Measurements from ENCODE around the gene VPS11. TPM values are rescaled to one million over a fixed set of nuclear protein-coding genes. Genes with fewer than 3 reads are reported as not detected.

VPS11 gene
- total RNA-seq, 1 experiment from 2014 or later = 18.6 TPM

GRCh38 chr11:119120639-119121007, 53.0 kb downstream of the VPS11 start:
- no peak for DNase-seq
- Histone ChIP-seq H3K4ac (ENCODE audit: low read depth, low read length) (no peak overlapping the region), H3K23me2 (ENCODE audit: insufficient read length, low read depth, low read length, poor library complexity, severe bottlenecking) (peaks cover 9% of the 10 kb centered on the region), H3K18ac (ENCODE audit: insufficient read length, low read depth, low read length) (no peak overlapping the region), H3K4me1 (ENCODE audit: insufficient read depth, low read length) (peaks cover 4% of the 10 kb centered on the region; the same call in 1 of the 2 replicates), H3K27ac (ENCODE audit: insufficient read length, low read depth, low read length) (no peak overlapping the region), H2BK120ac (ENCODE audit: low read depth, low read length, poor library complexity, severe bottlenecking) (no peak overlapping the region), H2BK5ac (ENCODE audit: insufficient read length, low read length) (no peak overlapping the region), H3K27me3 (ENCODE audit: insufficient read depth, low read length) (no peaks in the 10 kb centered on the region), H3K79me2 (ENCODE audit: insufficient read depth, low read length) (peaks cover 8% of the 10 kb centered on the region), H3K23ac (ENCODE audit: insufficient read length, low read depth, low read length) (no peak overlapping the region), H3T11ph (ENCODE audit: low read length) (no peak overlapping the region), H3K14ac (ENCODE audit: insufficient read depth, low read length) (no peak overlapping the region), H2AFZ (ENCODE audit: low read length) (no peak overlapping the region), H3K56ac (ENCODE audit: insufficient read length, low read depth, low read length) (no peak overlapping the region), H3K9ac (ENCODE audit: extremely low read depth, insufficient read length, low read length) (peak overlapping the region; percentile 61), H4K20me1 (ENCODE audit: control insufficient read depth, insufficient read depth, insufficient read length) (no peaks in the 10 kb centered on the region), H2BK20ac (ENCODE audit: low read depth, low read length, poor library complexity, severe bottlenecking) (no peak overlapping the region), H2AK5ac (ENCODE audit: insufficient read length, low read length) (no peak overlapping the region), H2BK15ac (ENCODE audit: low read depth, low read length) (no peak overlapping the region), H4K5ac (ENCODE audit: insufficient read length, low read depth, low read length) (no peak overlapping the region), H4K91ac (ENCODE audit: insufficient read length, low read depth, low read length) (no peak overlapping the region), H3K4me2 (ENCODE audit: insufficient read depth, insufficient read length, low read length) (peak overlapping the region; percentile 72), H2BK12ac (ENCODE audit: insufficient read length, low read depth, low read length) (no peak overlapping the region), H4K8ac (replicated peaks; ENCODE audit: insufficient read length, low read depth, low read length) (no peak overlapping the region), H3K79me1 (ENCODE audit: insufficient read depth, low read depth, low read length, poor library complexity, severe bottlenecking) (peaks cover 6% of the 10 kb centered on the region), H3K9me3 (ENCODE audit: control insufficient read depth, low read depth, low read length) (no peaks in the 10 kb centered on the region)
- peak overlapping the region; percentile 44 to 95 (median 52); a peak in 6 of 7 replicates for H3K27ac Mint-ChIP-seq
- peaks cover 20 to 23% of the 10 kb centered on the region in 2 experiments for H3K4me1 Mint-ChIP-seq
- no CpG with 5 or more reads among the region's 5 CpGs for WGBS (ENCODE audit: extremely low coverage, insufficient read length, low lambda C conversion rate)
- peaks cover 0 to 18% (median 17%) of the 10 kb centered on the region in 3 experiments; a peak in 6 of 7 replicates for H3K36me3 Mint-ChIP-seq (ENCODE audit: insufficient read depth in 1 of 3, low read depth in 3 of 3)
- peak overlapping the region; percentile 93 to 94 for H3K4me3 Mint-ChIP-seq
- H3K9me3 Mint-ChIP-seq = no peaks in the 10 kb centered on the region; a peak in 1 of 5 replicates
- no peaks in the 10 kb centered on the region; the same call in 1 of the 2 replicates for H3K27me3 Mint-ChIP-seq (ENCODE audit: low read depth)
- TF ChIP-seq, protein P1, sequence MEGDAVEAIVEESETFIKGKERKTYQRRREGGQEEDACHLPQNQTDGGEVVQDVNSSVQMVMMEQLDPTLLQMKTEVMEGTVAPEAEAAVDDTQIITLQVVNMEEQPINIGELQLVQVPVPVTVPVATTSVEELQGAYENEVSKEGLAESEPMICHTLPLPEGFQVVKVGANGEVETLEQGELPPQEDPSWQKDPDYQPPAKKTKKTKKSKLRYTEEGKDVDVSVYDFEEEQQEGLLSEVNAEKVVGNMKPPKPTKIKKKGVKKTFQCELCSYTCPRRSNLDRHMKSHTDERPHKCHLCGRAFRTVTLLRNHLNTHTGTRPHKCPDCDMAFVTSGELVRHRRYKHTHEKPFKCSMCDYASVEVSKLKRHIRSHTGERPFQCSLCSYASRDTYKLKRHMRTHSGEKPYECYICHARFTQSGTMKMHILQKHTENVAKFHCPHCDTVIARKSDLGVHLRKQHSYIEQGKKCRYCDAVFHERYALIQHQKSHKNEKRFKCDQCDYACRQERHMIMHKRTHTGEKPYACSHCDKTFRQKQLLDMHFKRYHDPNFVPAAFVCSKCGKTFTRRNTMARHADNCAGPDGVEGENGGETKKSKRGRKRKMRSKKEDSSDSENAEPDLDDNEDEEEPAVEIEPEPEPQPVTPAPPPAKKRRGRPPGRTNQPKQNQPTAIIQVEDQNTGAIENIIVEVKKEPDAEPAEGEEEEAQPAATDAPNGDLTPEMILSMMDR (conservative IDR thresholded peaks at IDR 0.05) = no peak

Data from H9 (cell line).